GM21786 (cell line): ENCODE results near the gene SS18L1.

ENCODE experiments used
- ATAC-seq: cut with Tn5 transposase; IDR thresholded peaks from one replicate; pipeline ENCODE4 v1.9.1; 2021; ENCODE audit not compliant: unreplicated experiment

The SS18L1 gene

DNA sequence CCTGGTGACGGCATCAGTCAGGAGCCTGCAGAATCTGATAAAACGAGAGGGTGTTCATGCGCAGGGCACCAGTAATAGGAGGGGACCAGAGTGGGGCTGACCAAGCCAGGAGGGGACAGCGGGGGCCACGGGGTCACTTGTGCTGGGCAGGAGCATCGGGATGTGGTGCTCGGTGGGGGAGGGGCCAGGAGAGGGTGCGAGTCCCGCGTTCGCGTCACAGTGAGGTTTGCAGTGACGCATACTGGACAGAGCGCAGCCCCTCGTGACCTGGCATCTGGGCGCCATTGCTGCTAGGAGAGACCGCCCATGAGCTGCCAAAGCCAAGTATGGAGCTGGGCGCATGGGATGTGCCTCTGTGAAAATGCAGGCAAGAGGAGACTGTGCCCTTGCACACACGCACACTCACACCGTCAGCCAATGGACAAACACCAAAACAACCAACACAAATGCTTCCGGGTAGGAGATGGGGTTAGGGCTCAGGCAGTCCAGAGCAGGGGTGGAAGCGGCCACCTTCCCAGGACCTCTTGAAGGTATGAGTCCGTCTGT, 25.4 kb downstream of the SS18L1 start:
- ATAC-seq: no peak

DNA sequence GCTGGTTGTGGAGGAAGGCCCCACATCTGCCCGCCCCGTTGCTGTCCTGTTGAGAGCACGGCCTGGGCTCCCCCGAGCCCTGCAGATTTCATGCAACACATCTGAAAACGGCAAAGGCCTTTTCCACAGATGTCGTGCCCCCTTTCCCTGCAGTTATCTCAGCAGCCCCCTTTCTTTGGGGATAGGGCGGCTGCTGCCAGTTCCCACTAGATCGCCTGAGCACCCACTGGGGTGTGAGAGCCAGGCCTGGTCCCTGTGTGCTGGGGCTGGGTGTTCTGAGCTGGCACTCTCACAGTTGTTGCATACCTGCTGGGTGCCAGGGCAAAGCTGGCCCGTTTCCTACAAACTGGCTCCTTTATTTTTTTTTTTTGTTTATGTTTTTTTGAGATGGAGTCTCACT, 27.0 kb downstream of the SS18L1 start:
- ATAC-seq: no peak

DNA sequence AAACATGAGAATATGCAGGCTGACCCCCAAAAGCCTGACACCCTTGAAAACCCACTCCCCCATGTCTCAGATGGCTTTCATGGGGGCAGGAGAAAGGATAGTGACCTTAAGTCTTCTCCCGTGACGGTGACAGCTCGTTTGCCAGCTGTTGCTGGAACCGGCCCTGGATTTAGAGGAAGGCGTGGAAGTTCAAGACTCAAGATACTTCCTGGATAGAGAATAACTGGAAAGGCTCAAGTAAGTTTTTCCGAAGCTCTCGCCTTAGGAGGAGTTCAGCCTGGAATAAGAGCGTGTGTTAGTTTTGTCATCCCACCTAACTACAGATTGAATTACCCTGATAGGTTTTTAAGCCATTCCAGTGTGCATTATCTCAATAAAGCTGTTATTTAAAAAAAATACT, 27.7 kb downstream of the SS18L1 start:
- no peak for ATAC-seq

DNA sequence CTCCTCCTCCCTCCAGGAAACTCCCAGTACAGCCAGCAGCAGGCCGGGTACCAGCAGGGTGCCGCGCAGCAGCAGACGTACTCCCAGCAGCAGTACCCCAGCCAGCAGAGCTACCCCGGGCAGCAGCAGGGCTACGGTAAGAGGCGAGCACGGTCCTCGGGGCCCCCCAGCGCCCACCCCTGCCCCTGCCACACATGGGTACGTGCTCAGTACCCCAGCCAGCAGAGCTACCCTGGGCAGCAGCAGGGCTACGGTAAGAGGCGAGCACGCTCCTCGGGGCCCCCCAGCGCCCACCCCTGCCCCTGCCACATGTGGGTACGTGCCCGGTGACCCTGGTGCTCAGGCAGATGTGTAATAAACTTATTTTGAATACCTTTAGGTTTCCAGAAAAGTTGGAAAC, 29.1 kb downstream of the SS18L1 start:
- ATAC-seq: no peak

DNA sequence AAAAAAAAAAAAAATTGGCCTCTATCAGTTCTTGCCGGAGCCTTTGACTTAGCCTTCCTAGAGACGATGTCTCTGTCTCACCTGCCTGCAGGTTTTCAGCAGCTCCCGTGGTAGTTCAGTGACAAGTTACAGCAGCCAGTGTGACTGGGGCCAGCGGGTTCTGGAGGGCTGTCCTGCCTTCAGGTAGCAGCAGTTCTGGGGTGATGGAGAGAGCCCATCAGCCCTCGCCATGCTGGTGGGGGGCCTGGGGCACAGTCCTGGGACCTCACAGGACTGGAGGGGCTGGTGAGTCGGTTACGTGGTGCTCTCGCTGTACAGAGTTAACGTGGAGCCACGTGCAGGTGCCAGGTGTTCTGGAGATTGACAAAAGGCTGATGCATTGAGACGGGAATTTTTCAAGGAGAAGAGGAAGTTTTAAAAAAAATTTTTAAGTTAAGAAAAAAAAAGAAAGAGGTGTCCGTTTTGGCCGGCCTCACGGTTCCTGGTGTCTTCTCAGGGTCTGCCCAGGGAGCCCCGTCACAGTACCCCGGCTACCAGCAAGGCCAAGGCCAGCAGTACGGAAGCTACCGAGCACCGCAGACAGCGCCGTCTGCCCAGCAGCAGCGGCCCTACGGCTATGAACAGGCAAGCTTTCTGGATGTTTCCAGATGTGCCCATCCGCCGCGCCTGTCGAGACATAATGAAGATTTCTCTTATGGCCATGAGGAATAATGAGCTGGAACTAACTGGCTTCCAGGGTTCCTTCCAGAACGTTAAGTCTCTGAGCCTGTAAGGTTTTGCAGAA, 30.6 kb downstream of the SS18L1 start:
- ATAC-seq: no peak

DNA sequence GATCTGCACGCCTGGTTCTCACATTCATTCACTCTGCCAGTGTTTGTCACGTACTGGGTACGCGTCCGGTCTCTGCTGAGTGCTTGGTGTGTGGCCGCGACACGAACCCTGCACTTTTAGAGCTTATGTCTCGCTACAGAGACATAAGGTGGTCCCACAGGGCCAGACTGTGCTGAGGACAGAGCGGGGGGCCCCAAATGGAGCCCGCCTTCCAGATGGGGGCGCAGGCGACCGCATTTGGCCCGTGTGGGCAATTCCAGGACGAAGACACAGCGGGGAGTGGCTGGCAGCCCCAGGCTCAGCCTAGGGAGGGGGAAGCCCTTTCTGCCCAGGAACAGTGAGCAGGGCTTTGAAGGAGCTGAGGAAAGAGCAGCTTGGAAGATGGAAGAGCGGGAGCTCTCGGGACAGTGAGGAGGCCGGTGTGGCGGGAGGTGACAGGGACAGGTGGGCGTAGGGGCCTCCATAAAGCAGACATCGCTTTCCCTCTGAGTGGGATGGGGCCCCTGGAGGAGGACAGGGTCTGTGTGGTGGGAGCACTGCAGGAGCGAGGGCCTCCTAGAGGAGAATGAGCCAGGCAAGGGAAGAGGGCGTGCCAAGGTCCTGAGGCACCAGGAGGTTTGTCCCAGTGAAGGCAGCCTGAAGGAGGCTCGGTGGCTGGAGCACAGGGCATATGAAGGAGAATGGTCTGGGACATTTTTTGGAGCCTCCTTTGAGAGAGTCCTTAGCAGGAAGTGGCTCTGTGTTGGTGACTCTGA, 31.5 kb downstream of the SS18L1 start:
- no peak for ATAC-seq

DNA sequence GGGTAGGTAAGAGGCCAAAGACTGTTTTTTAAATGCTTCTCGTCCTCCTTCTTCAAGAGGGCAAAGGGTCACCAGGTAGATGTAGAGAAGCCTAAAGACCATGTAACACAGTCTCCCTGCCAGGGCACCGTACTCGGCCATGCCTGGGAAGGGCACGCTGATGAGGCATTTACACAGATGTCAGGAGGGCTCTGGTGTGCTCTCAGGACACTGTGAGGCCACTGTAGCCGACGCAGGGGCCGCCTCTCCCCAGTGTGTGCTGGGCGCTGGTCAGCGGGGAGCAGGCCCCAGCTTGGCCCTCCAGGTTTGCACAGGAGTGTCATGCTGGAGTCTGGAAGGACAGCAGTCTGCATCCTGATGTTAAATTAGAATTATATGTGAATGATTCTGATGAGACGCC, 32.1 kb downstream of the SS18L1 start:
- no peak for ATAC-seq

DNA sequence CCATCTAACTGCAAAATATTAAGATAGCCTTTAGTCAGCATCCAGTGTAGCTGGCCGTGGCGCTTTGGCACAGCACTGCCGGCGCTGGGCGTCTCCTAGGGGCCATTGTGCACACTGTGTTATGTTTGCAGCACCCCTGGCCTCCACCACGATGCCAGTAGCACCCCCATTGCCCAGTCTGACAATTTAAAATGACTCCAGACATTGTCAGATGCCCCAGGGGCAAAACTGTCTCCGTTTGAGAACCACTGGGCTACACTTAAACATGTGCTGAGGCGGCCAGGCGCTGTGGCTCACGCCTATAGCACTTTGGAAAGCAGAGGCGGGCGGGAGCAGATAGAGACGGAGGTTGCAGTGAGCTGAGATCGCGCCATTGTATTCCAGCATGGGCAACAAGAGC, 33.3 kb downstream of the SS18L1 start:
- no peak for ATAC-seq

- no peak for ATAC-seq
Observed at GRCh38 chr20:62177307-62177706, 33.7 kb downstream of the SS18L1 start.

DNA sequence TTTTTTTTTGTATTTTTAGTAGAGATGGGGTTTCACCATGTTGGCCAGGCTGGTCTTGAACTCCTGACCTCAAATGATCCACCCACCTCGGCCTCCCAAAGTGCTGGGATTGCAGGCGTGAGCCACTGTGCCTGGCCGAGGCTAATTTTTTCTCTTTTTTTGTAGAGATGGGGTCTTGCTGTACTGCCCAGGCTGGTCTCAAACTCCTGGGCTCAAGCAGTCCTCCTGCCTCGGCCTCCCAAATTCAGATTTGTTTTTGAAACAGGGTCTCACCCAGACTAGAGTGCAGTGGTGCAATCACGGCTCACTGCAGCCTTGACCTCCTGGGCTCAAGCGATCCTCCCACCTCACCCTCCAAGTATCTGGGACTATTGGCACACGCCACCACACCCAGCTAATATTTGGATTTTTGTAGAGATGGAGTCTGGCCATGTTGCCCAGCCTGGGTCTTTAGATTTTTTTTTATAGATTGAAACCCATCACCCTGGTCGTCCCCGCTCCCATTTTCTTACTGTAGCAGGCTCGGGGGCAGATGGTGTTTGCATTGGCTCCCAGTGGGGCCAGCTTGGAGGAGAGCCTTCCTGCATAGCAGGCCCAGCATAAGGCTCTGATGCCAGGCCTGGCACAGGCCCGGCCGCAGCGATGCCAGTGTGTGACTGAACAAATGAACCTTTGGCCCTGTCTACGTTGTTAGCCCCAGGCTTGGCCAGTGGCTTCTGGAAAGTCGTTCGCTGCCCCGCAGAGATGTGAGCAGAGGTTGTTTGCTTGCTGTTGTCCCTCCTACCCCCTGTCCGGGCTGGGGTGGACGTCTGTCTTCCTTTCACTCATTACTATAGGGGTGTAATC, 35.0 kb downstream of the SS18L1 start:
- no peak for ATAC-seq

GRCh38 chr20:62179162-62179504, 35.6 kb downstream of the SS18L1 start:
- no peak for ATAC-seq

DNA sequence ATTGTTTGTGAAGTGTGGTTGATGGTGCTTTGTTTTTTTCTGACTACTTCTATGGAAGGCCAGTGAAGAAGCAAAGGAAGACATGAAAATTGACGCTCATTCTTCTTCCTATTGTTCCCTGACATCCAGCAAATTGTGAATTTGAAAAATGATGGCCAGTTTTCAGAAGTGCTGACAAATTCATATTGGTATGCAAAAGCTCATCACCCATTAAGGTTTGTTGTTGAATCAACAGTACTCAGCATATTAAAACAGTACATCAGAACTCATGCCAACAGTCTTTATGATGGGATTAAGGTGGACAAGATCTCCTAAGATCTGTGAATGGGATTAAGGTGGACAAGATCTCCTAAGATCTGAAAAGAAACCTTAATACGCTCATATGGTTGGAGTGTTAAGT, 38.2 kb downstream of the SS18L1 start:
- ATAC-seq: no peak

DNA sequence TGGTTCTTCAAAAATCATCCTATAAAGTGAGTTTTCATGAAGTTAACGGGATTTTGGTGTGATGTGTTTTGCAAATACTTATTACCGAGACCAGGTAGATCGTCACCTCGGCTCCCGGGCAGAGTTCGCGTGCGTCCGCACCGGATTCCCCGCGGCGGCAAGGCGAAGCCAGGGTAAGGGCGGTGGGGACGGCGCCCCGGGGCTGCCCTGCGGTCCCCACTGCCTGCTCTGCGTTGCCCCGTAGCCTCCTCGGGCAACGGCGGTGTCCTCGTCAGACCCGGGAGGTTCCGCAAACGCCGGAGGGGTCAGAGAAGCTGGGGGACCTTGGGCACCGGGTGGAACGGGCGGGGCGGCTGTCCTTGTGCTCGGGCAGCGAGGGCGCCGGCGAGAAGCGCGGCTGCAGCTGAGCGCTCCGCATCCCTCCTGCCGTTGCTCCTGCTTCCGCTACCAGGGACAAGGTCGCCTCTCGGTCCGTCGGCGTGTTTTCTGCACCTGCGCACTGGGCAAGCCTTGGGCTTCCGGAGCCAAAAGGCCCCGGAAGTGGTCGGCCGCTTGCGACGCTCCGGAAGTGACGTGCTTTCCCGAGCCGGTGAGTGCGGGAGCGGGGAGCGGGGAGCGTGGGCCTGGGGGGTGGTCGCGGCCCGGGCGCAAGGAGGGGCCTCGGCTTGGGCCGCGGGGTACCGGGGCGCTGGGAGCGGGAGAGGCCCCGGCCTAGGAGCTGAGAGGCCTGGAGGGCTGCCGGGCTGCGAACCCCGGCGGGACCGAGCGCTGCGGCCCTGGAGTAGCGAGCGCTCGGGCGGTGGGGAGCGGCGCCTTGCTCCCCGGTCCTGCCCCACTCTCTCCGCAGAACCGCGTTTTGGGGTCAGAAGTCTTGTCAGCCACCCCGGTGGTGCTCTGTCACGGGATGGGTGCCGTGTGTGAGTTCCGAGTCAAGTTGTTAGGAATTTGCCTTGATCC, 39.2 kb downstream of the SS18L1 start, which contains the start of gene MTG2:
TSS of gene MTG2 (plus strand) at position 560 of the 957 bp plus-strand sequence. CDS start 10,393 bp downstream, outside the sequence.
- ATAC-seq: peak; percentile 93

GRCh38 chr20:62183426-62184142, 40.0 kb downstream of the SS18L1 start:
- no peak for ATAC-seq

GRCh38 chr20:62186096-62186426, 42.5 kb downstream of the SS18L1 start:
- no peak for ATAC-seq

- ATAC-seq: no peak
Observed at GRCh38 chr20:62186887-62187866, 43.6 kb downstream of the SS18L1 start.

DNA sequence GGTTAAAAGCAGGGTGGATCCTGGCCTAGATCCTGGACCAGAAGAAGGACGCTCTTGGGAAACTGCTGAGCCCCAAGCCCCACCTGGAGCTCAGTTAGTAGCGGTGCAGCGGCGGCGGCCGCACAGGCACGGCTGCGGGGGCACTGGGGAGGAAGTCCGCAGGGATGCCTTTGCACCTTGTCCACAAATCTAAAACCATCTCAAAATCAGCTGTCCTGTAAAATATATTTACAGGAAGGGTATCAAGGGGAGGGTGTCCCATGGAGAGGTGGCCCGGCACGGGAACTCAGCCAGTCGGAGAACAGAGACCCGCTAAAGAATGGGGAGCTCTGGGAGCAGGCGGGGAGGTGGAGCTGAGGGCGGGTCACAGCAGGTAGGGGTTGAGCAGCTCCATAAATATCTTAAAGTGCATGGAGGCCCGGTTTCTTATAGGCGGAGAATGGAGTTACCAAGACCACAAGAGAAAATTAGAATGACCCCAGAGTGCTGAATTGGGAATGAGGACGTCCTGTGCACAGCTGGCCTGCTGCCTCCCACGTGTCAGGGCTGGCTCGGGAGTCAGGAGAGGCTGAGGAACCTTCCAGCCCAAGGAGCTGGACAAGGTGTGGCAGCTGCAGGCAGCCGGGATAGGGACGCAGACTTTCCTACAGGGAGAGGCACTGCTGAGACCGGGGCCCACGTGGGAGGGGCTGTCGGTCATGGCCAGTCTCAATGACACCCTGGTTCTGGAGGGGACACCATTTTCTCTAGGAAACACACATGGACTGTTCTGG, 47.3 kb downstream of the SS18L1 start:
- no peak for ATAC-seq
